ENCODE results near the gene MYCT1.

The MYCT1 gene

DNA sequence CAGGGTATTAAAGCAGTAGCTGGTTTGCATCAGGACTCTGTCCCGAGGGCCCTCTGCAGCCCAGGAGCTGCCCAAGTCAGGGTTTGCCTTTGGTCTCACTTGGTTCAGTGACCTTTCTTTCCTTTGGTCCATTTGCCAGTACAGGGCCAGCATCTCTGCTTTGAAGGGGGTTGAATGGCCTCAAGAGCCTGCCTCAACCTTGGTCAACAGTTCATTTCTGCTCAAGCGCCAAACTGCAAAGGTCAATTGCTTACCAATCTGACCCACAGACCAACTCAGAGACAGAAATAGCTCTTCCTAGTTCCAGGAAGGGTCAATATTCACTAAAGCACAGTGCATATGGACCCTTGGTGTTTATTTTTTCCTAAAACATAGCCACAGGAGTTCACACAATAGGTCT is 72.3 kb downstream of the MYCT1 start:
- H3K4me3 ChIP-seq (ENCODE audit: low read depth, low read length): no peak overlapping the region
- H3K4me1 ChIP-seq (ENCODE audit: control insufficient read depth, insufficient read depth, low read length): no peaks in the 10 kb centered on the region
- ChIA-PET POLR2A (no interaction called here), CTCF (interaction anchor here (0.6 to 0.7 kb wide), 2 partner anchors 264 to 1018 kb away, joined by 3 read pairs; no protein-coding TSS in a partner anchor)
- H3K36me3 ChIP-seq (ENCODE audit: control insufficient read depth in 2 of 2, insufficient read depth in 1 of 2, low read length in 2 of 2): no peaks in the 10 kb centered on the region
- no peaks in the 10 kb centered on the region for H3K9me3 ChIP-seq (ENCODE audit: control insufficient read depth, insufficient read depth, low read depth, low read length)
- H3K27ac ChIP-seq (ENCODE audit: extremely low read depth, low read depth, low read length): no peak overlapping the region
- TF ChIP-seq, protein P1, sequence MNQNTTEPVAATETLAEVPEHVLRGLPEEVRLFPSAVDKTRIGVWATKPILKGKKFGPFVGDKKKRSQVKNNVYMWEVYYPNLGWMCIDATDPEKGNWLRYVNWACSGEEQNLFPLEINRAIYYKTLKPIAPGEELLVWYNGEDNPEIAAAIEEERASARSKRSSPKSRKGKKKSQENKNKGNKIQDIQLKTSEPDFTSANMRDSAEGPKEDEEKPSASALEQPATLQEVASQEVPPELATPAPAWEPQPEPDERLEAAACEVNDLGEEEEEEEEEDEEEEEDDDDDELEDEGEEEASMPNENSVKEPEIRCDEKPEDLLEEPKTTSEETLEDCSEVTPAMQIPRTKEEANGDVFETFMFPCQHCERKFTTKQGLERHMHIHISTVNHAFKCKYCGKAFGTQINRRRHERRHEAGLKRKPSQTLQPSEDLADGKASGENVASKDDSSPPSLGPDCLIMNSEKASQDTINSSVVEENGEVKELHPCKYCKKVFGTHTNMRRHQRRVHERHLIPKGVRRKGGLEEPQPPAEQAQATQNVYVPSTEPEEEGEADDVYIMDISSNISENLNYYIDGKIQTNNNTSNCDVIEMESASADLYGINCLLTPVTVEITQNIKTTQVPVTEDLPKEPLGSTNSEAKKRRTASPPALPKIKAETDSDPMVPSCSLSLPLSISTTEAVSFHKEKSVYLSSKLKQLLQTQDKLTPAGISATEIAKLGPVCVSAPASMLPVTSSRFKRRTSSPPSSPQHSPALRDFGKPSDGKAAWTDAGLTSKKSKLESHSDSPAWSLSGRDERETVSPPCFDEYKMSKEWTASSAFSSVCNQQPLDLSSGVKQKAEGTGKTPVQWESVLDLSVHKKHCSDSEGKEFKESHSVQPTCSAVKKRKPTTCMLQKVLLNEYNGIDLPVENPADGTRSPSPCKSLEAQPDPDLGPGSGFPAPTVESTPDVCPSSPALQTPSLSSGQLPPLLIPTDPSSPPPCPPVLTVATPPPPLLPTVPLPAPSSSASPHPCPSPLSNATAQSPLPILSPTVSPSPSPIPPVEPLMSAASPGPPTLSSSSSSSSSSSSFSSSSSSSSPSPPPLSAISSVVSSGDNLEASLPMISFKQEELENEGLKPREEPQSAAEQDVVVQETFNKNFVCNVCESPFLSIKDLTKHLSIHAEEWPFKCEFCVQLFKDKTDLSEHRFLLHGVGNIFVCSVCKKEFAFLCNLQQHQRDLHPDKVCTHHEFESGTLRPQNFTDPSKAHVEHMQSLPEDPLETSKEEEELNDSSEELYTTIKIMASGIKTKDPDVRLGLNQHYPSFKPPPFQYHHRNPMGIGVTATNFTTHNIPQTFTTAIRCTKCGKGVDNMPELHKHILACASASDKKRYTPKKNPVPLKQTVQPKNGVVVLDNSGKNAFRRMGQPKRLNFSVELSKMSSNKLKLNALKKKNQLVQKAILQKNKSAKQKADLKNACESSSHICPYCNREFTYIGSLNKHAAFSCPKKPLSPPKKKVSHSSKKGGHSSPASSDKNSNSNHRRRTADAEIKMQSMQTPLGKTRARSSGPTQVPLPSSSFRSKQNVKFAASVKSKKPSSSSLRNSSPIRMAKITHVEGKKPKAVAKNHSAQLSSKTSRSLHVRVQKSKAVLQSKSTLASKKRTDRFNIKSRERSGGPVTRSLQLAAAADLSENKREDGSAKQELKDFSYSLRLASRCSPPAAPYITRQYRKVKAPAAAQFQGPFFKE (tag by site-specific recombination; IDR thresholded peaks at IDR 0.05; ENCODE audit: borderline replicate concordance): no peak
- no peak for TF ChIP-seq ZSCAN23 (tag by site-specific recombination; IDR thresholded peaks at IDR 0.05)
- TF ChIP-seq ZNF571 (tag by site-specific recombination; IDR thresholded peaks at IDR 0.05): no peak
- no peak for TF ChIP-seq KLF16 (tag by site-specific recombination; IDR thresholded peaks at IDR 0.05)
- no peak for TF ChIP-seq ZNF521 (tag by site-specific recombination; IDR thresholded peaks at IDR 0.05)
- TF ChIP-seq, protein P2, sequence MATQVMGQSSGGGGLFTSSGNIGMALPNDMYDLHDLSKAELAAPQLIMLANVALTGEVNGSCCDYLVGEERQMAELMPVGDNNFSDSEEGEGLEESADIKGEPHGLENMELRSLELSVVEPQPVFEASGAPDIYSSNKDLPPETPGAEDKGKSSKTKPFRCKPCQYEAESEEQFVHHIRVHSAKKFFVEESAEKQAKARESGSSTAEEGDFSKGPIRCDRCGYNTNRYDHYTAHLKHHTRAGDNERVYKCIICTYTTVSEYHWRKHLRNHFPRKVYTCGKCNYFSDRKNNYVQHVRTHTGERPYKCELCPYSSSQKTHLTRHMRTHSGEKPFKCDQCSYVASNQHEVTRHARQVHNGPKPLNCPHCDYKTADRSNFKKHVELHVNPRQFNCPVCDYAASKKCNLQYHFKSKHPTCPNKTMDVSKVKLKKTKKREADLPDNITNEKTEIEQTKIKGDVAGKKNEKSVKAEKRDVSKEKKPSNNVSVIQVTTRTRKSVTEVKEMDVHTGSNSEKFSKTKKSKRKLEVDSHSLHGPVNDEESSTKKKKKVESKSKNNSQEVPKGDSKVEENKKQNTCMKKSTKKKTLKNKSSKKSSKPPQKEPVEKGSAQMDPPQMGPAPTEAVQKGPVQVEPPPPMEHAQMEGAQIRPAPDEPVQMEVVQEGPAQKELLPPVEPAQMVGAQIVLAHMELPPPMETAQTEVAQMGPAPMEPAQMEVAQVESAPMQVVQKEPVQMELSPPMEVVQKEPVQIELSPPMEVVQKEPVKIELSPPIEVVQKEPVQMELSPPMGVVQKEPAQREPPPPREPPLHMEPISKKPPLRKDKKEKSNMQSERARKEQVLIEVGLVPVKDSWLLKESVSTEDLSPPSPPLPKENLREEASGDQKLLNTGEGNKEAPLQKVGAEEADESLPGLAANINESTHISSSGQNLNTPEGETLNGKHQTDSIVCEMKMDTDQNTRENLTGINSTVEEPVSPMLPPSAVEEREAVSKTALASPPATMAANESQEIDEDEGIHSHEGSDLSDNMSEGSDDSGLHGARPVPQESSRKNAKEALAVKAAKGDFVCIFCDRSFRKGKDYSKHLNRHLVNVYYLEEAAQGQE (tag by site-specific recombination; IDR thresholded peaks at IDR 0.05): no peak
- no peak for TF ChIP-seq ZNF629 (tag by site-specific recombination; IDR thresholded peaks at IDR 0.05)
- TF ChIP-seq HOXC10 (CRISPR knock-in tag; IDR thresholded peaks at IDR 0.05): no peak
- no peak for TF ChIP-seq ZNF132 (tag by site-specific recombination; IDR thresholded peaks at IDR 0.05; ENCODE audit: borderline replicate concordance)
- no peak for TF ChIP-seq GFI1B (tag by site-specific recombination; IDR thresholded peaks at IDR 0.05)
- TF ChIP-seq, protein P3, sequence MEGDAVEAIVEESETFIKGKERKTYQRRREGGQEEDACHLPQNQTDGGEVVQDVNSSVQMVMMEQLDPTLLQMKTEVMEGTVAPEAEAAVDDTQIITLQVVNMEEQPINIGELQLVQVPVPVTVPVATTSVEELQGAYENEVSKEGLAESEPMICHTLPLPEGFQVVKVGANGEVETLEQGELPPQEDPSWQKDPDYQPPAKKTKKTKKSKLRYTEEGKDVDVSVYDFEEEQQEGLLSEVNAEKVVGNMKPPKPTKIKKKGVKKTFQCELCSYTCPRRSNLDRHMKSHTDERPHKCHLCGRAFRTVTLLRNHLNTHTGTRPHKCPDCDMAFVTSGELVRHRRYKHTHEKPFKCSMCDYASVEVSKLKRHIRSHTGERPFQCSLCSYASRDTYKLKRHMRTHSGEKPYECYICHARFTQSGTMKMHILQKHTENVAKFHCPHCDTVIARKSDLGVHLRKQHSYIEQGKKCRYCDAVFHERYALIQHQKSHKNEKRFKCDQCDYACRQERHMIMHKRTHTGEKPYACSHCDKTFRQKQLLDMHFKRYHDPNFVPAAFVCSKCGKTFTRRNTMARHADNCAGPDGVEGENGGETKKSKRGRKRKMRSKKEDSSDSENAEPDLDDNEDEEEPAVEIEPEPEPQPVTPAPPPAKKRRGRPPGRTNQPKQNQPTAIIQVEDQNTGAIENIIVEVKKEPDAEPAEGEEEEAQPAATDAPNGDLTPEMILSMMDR (tag by site-specific recombination; IDR thresholded peaks at IDR 0.05): no peak
- TF ChIP-seq ZBTB48 (tag by site-specific recombination; IDR thresholded peaks at IDR 0.05): no peak
- TF ChIP-seq, protein P4, sequence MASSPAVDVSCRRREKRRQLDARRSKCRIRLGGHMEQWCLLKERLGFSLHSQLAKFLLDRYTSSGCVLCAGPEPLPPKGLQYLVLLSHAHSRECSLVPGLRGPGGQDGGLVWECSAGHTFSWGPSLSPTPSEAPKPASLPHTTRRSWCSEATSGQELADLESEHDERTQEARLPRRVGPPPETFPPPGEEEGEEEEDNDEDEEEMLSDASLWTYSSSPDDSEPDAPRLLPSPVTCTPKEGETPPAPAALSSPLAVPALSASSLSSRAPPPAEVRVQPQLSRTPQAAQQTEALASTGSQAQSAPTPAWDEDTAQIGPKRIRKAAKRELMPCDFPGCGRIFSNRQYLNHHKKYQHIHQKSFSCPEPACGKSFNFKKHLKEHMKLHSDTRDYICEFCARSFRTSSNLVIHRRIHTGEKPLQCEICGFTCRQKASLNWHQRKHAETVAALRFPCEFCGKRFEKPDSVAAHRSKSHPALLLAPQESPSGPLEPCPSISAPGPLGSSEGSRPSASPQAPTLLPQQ (tag by site-specific recombination; IDR thresholded peaks at IDR 0.05): no peak
- TF ChIP-seq, protein P5, sequence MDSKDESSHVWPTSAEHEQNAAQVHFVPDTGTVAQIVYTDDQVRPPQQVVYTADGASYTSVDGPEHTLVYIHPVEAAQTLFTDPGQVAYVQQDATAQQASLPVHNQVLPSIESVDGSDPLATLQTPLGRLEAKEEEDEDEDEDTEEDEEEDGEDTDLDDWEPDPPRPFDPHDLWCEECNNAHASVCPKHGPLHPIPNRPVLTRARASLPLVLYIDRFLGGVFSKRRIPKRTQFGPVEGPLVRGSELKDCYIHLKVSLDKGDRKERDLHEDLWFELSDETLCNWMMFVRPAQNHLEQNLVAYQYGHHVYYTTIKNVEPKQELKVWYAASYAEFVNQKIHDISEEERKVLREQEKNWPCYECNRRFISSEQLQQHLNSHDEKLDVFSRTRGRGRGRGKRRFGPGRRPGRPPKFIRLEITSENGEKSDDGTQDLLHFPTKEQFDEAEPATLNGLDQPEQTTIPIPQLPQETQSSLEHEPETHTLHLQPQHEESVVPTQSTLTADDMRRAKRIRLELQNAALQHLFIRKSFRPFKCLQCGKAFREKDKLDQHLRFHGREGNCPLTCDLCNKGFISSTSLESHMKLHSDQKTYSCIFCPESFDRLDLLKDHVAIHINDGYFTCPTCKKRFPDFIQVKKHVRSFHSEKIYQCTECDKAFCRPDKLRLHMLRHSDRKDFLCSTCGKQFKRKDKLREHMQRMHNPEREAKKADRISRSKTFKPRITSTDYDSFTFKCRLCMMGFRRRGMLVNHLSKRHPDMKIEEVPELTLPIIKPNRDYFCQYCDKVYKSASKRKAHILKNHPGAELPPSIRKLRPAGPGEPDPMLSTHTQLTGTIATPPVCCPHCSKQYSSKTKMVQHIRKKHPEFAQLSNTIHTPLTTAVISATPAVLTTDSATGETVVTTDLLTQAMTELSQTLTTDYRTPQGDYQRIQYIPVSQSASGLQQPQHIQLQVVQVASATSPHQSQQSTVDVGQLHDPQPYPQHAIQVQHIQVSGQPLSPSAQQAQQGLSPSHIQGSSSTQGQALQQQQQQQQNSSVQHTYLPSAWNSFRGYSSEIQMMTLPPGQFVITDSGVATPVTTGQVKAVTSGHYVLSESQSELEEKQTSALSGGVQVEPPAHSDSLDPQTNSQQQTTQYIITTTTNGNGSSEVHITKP (tag by site-specific recombination; IDR thresholded peaks at IDR 0.05): no peak
- no peak for TF ChIP-seq ZNF48 (tag by site-specific recombination; IDR thresholded peaks at IDR 0.05)
- no peak for TF ChIP-seq ZNF626 (tag by site-specific recombination; IDR thresholded peaks at IDR 0.05)
- no peak for TF ChIP-seq ZBTB17 (tag by site-specific recombination; IDR thresholded peaks at IDR 0.05)
- TF ChIP-seq ZNF621 (tag by site-specific recombination; IDR thresholded peaks at IDR 0.05): no peak
- TF ChIP-seq, protein P6, sequence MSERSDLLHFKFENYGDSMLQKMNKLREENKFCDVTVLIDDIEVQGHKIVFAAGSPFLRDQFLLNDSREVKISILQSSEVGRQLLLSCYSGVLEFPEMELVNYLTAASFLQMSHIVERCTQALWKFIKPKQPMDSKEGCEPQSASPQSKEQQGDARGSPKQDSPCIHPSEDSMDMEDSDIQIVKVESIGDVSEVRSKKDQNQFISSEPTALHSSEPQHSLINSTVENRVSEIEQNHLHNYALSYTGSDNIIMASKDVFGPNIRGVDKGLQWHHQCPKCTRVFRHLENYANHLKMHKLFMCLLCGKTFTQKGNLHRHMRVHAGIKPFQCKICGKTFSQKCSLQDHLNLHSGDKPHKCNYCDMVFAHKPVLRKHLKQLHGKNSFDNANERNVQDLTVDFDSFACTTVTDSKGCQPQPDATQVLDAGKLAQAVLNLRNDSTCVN (tag by site-specific recombination; optimal IDR thresholded peaks at IDR 0.05): no peak

Data from HEK293 (cell line).